Activated T-cell treated with anti-CD3 and anti-CD28 coated beads for 24 hours (primary cell): ENCODE data around the gene MOV10L1.
A peak's percentile ranks its signal among the peaks of the same experiment; 100 is the strongest.
"Not testable (repeated sequence)": the region's sequence is repeated elsewhere in the genome, so short reads cannot be mapped to it uniquely, and the experiment has no call there.

ENCODE experiments used
- DNase-seq: peaks from one replicate; pipeline ENCODE4 v3.0.0-alpha.2; 2020; ENCODE audit warnings: low read depth

The MOV10L1 gene

DNA sequence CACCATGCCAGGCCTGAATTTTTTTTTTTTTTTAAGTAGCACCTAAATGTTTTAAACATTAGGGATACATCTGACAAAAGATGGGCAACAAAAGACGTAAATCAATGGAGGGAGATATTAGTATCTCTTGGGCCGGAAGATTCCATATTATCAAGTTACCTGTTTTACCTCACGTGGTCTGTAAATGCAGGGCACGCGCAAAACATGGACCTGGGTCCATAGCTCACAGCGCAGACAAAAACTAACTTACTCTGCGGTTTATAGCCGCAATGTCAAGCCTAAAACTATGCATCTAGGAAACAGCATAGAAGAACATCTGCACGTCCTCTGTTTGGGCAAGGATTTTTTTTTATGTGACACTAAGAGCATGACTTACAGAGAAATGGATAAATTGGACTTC, 49.2 kb downstream of the MOV10L1 start:
- no peak for DNase-seq

- DNase-seq = no peak
These were observed 50.1 kb downstream of the MOV10L1 start for GRCh38 chr22:50139843-50140415.

- no peak for DNase-seq
These were observed 50.8 kb downstream of the MOV10L1 start for GRCh38 chr22:50140615-50141014.

- DNase-seq = no peak
These were observed 51.7 kb downstream of the MOV10L1 start for GRCh38 chr22:50141462-50141861.

GRCh38 chr22:50141891-50142363, 52.1 kb downstream of the MOV10L1 start:
- DNase-seq = no peak

DNA sequence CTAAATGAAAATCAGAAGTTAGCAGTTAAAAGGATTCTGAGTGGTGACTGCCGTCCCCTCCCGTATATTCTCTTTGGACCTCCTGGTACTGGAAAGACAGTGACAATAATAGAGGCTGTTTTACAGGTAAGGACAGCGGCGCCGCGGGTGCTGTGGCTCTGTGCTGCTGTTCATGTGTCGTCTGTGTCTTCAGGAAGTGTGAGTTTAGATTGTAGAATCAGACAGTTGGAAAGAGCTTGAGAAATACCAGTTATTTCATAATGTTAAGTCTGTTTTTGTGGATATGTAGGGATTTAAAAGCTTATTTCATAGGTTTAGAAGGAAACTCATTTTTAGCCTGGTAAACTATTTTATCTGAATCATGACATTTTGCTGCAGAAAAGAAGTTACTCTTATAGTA, 53.3 kb downstream of the MOV10L1 start:
- DNase-seq = no peak

- no peak for DNase-seq
These were observed 54.3 kb downstream of the MOV10L1 start for GRCh38 chr22:50144005-50144614.

DNA sequence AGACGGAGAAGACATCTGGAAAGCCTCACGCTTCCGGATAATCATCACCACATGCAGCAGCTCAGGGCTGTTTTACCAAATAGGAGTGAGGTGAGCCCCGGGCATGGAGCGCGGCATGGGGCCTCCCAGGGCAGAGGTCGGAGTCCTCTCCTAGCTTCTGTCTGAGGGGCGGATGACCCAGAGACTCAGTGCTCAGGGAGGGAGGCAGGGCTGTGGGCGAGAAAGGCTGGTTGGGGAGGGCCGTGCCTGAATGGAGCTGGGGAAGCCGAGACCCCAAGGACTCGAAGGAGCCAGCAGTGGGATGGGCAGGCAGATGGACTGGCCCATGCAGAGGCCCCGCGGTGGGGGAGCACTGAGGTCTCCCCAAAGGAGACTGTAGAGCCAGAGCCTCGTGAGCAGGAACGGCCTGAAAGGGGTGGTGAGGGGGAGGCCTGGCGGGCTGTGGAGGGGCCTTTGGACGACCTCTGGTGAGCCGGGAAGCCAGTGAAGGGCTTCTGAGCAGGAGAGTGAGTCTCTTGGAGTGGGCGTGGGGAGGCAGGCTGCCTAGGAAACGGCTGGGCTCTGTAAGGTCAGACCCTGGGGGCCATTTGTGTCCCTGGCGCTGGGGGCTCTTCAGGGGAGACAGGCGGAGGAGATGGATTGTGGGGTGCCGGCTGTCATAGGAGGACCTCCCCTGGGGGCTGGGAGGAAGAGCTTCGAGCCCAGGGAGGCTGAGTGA, 56.1 kb downstream of the MOV10L1 start:
- no peak for DNase-seq

DNA sequence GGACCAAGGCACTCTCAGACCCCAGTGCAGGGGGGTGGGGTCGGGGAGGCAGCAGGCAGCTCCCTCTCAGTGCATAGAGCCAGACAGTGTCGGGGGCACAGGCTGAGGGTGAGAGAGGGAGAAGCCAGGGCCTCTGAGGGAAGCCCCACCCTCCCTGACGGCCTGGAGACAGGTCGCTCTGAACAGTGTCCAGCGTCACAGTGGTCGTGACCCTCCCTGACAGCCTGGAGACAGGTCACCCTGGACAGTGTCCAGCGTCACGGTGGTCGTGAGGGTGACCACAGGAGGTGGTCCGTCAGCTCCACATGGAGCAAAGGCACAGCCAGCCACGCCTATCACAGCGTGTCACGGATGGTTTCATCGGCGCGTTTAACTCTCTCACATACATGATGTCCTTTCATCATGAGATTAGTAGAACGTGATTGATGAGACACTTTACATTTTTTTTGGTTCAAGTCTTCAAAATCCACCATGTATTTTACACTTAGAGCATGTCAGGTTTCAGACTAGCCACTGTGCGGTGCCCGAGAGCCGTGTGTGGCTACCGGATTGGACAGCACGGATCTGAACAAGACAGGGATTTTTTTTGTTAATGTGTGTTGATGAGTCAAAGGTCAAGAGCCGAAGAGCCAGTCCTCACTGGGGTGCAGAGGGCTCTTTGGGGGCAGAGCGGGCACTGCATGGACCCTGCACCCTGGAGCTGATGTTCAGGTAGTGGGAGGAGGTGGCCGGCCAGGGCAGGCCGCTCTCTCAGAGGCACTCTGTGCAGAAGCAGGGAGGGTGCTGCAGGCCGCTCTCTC, 56.8 kb downstream of the MOV10L1 start:
- DNase-seq = no peak

GRCh38 chr22:50147258-50148165, 57.7 kb downstream of the MOV10L1 start:
- DNase-seq = not testable (repeated sequence)

- DNase-seq = no peak
These were observed 58.3 kb downstream of the MOV10L1 start for GRCh38 chr22:50148166-50148500.

DNA sequence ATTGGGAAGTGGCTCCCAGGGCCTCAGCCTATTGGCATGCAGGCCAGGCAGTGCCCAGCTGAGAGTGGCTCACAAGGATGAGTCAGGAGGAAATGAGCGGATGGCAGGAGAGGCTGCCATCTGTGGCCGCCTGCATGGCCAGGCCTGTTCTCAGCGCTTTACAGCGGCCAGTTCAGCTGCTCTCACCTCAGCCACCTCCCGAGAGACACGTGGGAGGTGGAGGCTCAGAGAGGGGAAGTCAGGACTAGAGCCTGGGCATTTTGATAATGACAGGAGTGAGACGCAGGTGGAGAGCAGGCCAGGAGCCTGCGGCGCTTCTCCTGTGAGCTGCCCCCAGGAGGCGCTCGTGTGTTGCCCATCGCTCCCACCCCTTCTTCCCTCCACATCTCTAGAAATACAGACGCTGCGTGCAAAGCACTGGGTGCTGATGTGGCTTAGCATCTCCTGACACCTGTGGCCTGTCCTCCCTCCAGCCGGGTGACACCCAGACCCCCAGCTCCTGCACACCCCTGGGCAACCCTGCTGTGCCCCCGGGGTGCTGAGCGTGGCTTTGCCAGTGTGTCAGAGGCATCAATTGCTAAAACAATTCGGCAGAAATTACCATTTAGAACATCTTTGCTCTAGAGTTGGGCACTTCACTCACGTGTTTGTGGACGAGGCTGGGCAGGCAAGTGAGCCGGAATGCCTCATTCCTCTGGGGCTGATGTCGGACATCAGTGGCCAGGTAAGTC, 59.4 kb downstream of the MOV10L1 start:
- DNase-seq = peak; percentile 55

DNA sequence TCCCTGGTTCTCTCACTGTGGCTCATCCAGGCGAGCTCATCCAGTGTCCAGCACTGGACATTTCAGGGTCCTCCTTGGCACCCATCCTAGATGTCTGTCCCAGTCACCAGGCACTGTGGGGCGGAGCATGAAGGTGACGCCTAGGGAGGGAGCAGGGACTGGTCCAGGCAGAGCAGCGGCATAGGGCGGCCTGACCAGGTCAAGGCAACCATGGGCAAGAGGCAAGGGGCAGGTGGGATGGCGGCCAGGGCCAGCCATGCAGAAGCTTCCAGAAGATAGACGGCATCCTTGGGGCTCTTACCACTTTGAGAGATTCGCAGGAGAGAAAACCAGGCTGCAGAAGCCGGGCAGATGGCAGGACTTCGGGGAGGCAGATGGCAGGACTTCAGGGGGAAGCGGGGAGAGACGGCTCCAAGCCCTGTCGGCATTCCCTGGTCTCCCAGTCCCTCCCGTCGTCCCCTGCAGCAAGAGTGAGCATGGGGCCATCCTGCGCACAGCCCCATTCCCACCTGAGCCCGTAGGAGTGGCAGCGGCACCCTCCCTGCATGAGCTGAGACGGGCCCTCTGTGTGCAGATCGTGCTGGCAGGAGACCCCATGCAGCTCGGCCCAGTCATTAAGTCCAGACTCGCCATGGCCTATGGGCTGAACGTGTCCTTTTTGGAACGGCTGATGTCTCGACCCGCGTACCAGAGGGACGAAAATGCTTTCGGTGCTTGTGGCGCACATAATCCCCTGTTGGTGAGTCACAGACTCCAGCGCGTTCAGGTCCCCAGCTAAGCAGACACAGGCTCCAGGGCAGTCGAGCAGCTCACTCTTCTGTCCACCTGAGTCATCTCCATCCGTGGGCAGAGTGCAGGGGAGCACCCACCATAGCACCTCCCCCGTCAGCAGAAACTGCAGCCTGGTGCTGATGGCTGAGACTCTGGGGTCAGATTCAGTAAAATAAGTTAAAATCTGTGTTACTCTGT, 60.6 kb downstream of the MOV10L1 start:
- DNase-seq = no peak

DNA sequence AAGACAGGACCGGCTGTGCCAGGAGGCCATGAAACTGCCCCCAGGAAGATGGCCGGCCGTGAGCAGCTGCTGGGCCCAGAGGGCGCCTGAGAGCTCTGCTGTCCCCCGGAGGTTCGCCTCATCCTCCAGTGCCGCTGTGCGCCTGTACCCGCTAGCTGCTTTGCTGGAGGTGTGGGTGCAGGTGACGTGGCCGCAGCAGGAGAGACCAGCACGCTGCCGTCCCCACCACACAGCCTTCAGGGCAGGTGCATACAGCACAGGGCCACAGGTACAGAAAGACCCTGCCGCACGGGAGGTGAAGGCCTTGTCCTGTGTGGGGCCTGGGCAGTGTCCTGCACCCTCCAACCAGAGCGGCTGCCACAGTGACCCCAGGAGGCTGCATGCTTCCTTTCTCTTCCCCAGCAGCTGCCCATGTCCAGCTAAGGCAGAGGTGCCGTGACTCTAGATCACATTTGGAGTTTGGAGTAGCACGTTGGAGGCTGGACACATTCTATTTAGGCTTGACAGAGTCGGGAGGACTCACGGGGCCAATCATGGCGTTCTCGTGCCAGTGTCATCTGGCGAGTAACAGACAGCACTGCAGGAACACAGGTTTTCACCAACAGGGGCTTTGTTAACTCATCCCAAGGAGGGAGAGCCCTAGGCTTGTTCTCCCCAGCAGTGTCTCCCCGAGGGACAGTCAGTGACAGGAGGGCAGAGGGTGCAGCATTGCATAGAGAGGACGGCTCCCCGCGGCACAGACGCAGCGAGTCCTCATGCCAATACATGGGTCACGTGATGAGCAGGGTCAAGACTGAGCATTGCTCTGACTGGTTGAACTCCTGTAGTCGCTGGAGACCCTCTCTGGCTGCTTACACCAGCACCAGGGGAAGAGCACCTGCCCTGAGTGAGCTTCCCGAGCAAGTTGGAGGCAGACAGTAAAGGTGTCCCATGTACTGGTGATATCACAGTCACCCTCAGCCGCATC, 62.0 kb downstream of the MOV10L1 start:
- DNase-seq = no peak

DNA sequence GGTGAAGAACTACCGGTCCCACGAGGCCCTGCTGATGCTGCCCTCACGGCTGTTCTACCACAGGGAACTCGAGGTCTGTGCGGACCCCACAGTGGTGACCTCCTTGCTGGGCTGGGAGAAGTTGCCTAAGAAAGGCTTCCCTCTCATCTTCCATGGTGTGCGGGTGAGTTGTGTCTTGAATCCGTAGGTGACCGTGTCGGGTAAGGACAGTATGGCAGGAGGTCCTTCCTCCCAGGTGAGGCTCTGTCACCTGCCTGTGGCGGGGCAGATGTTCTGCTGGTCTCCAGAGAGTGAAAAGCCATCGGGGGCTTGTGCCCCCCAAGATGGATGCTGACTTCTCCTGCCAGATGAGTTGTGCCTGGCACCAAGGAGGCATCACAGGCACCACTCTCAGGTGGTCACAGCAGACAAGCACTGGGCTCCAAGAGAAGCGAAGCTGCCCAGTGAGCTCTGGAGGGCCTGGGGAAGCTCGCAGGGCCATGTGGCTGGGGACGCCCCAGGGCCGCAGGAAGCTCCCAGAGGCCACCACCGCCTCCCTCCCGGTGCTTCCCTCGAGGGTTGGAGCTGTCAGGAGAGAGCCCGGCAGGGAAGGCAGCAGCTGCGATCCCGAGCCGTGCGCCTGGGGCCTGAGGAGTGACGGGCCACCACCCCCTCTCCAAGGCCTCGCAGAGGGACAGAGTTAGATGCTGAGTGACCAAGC, 63.4 kb downstream of the MOV10L1 start:
- no peak for DNase-seq

DNA sequence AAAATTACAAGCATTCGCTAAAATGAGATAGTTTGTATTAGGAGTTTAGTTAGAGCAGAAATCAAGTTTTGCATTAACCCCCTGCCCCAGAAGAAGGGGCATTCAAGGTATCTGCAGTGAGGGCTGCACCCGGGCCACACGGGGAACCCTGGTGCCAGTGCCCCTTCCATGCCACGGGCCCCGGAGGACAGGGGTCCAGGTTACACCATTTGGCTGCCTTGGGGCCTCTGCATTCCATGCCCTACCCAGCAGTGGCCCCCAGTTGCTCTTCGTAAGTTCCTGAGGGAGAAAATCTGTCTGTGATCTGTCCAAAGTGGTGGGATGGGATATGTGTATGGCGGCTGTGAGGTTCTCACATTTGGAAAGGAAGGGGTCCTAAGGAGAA, 63.9 kb downstream of the MOV10L1 start:
- no peak for DNase-seq

- no peak for DNase-seq
These were observed 68.0 kb downstream of the MOV10L1 start for GRCh38 chr22:50157709-50158375.
